OCI-LY7 (cell line): ENCODE results near the gene KRTAP2-4.

Experiments
- CTCF ChIP-seq: fragments of 200-600 bp; sonication (generic); conservative IDR thresholded peaks from 2 replicates; pipeline ENCODE4 v1.5.1; 2014; ENCODE audit warnings: mild to moderate bottlenecking, antibody characterized with exemption, low read length, moderate library complexity, mixed read lengths
- EZH2phosphoT487 ChIP-seq: fragments of 200-600 bp; sonication (generic); IDR thresholded peaks from 2 replicates; pipeline ENCODE4 v1.6.1; 2018; ENCODE audit warnings: low read depth, borderline replicate concordance, mild to moderate bottlenecking, mixed run types, antibody characterized with exemption, low read length, moderate library complexity, mixed read lengths

- TF ChIP-seq CTCF (no peak), EZH2phosphoT487 (no peak)
Observed at GRCh38 chr17:41103896-41104295, 38.2 kb upstream of the KRTAP2-4 start.
